GM23338 (cell line): ENCODE data around the gene GPR3. TPM values are rescaled to one million over a fixed set of nuclear protein-coding genes. Genes with fewer than 3 reads are reported as not detected.

Experiments used
- ATAC-seq: fragments of 200-7000 bp; cut with Tn5 transposase; 3 replicates; pipeline ENCODE4 v1.9.1; 2020
- DNase-seq: peaks from one replicate; pipeline ENCODE4 v3.0.0-alpha.2; 2015; ENCODE audit warnings: low spot score
- H2AFZ ChIP-seq: fragments of 200-600 bp; sonication (generic); 2 replicates; pipeline ENCODE4 v1.8.0; 2016; ENCODE audit warnings: antibody characterized with exemption, mild to moderate bottlenecking, moderate library complexity
- H3F3A ChIP-seq: fragments of 200-600 bp; sonication (generic); replicated peaks from 2 replicates; pipeline ENCODE4 v1.8.0; 2017; ENCODE audit warnings: antibody characterized with exemption, mixed run types, low read depth
- H3K27ac ChIP-seq: fragments of 200-600 bp; sonication (generic); 2 replicates; pipeline ENCODE4 v1.6.1; 2016; ENCODE audit warnings: low read depth
- H3K27me3 ChIP-seq: fragments of 200-600 bp; sonication (generic); 2 replicates; pipeline ENCODE4 v1.8.0; 2016; ENCODE audit warnings: mild to moderate bottlenecking, mixed run types, moderate library complexity; ENCODE audit not compliant: insufficient read depth
- H3K36me3 ChIP-seq: fragments of 200-600 bp; sonication (generic); 2 replicates; pipeline ENCODE4 v1.8.0; 2016; ENCODE audit warnings: mild to moderate bottlenecking; ENCODE audit not compliant: insufficient read depth
- H3K4me1 ChIP-seq: fragments of 200-600 bp; sonication (generic); 2 replicates; pipeline ENCODE4 v1.8.0; 2016; ENCODE audit warnings: mild to moderate bottlenecking, moderate library complexity; ENCODE audit not compliant: insufficient read depth
- H3K4me2 ChIP-seq: fragments of 200-600 bp; sonication (generic); 2 replicates; pipeline ENCODE4 v1.7.1; 2017; ENCODE audit warnings: mixed run types
- H3K4me3 ChIP-seq: fragments of 200-600 bp; sonication (generic); 2 replicates; pipeline ENCODE4 v1.6.1; 2016; ENCODE audit warnings: mixed run types
- H3K79me2 ChIP-seq: fragments of 200-600 bp; sonication (generic); replicated peaks from 2 replicates; pipeline ENCODE4 v1.8.0; 2017; ENCODE audit warnings: mild to moderate bottlenecking; ENCODE audit not compliant: insufficient read depth
- H3K9me2 ChIP-seq: fragments of 200-600 bp; sonication (generic); 2 replicates; pipeline ENCODE4 v1.8.0; 2017; ENCODE audit not compliant: insufficient read depth
- H4K20me1 ChIP-seq: fragments of 200-600 bp; sonication (generic); replicated peaks from 2 replicates; pipeline ENCODE4 v1.8.0; 2017; ENCODE audit warnings: mild to moderate bottlenecking; ENCODE audit not compliant: insufficient read depth
- H3K27ac Mint-ChIP-seq: 2 replicates; pipeline ENCODE4 v1.8.0; 2020; ENCODE audit warnings: inconsistent platforms, mild to moderate bottlenecking, moderate library complexity, mixed read lengths
- H3K27me3 Mint-ChIP-seq: 3 replicates; pipeline ENCODE4 v1.8.0; 2022; ENCODE audit warnings: low read depth, mild to moderate bottlenecking, moderate library complexity, mixed read lengths, inconsistent platforms; ENCODE audit not compliant: insufficient read depth, poor library complexity
- H3K36me3 Mint-ChIP-seq: 3 replicates; pipeline ENCODE4 v1.8.0; 2021; ENCODE audit warnings: low read depth, mild to moderate bottlenecking, inconsistent platforms, moderate library complexity, mixed read lengths
- H3K4me1 Mint-ChIP-seq: 3 replicates; pipeline ENCODE4 v1.8.0; 2020; ENCODE audit warnings: mild to moderate bottlenecking, inconsistent platforms, mixed read lengths
- H3K4me3 Mint-ChIP-seq: 3 replicates; pipeline ENCODE4 v1.8.0; 2021; ENCODE audit warnings: moderate library complexity, mild to moderate bottlenecking, inconsistent platforms, mixed read lengths
- H3K9me3 Mint-ChIP-seq: 3 replicates; pipeline ENCODE4 v1.8.0; 2020; ENCODE audit warnings: moderate library complexity, mild to moderate bottlenecking, inconsistent platforms, mixed read lengths
- CREB1 ChIP-seq: fragments of 250-450 bp; sonication (Bioruptor Pico); IDR thresholded peaks from 2 replicates; pipeline ENCODE4 v1.5.0; 2020; ENCODE audit warnings: low read depth, mild to moderate bottlenecking, moderate library complexity
- CTCF ChIP-seq, 2 experiments: fragments of 200-600 bp in 1 of 2; sonication (generic) in 1 of 2; conservative IDR thresholded peaks; 2 replicates each; pipeline versions ENCODE4 v1.5.1 to v1.6.1; 2016 to 2017; ENCODE audit warnings: antibody characterized with exemption in 2 of 2, low read depth in 2 of 2, mild to moderate bottlenecking in 2 of 2, moderate library complexity in 1 of 2
- JUNB ChIP-seq: IDR thresholded peaks from one replicate; pipeline ENCODE4 v1.6.1; 2016; ENCODE audit warnings: antibody characterized with exemption; ENCODE audit not compliant: unreplicated experiment
- NANOG ChIP-seq: IDR thresholded peaks from 2 replicates; pipeline ENCODE4 v1.6.1; 2016; ENCODE audit warnings: antibody characterized with exemption, borderline replicate concordance
- POLR2AphosphoS5 ChIP-seq: IDR thresholded peaks from 2 replicates; pipeline ENCODE4 v1.6.1; 2016; ENCODE audit warnings: antibody characterized with exemption, low read depth
- ZNF114 ChIP-seq: fragments of 250-450 bp; sonication (Bioruptor Pico); IDR thresholded peaks from 2 replicates; pipeline ENCODE4 v1.5.0; 2020; ENCODE audit warnings: mild to moderate bottlenecking, moderate library complexity
- ZNF331 ChIP-seq: fragments of 250-450 bp; sonication (Bioruptor Pico); IDR thresholded peaks from 2 replicates; pipeline ENCODE4 v1.5.0; 2020; ENCODE audit warnings: low read depth, mild to moderate bottlenecking, moderate library complexity
- polyA plus RNA-seq: library from polyadenylated mRNA; unstranded; fragments of >200 nt; fragmentation: Nextera tagmentation; extraction: Ambion mirVana; gene quantifications from 2 replicates; pipeline ENCODE4 v1.2.1, GENCODE V29; 2016
- total RNA-seq: library from RNA; depleted of rRNA; stranded (reverse); fragments of >200 nt; shearing (Covaris generic); gene quantifications from 2 replicates; pipeline ENCODE4 v1.2.3, GENCODE V29; 2014

GPR3 gene
- total and polyA plus RNA-seq, 2 experiments from 2014 or later, result 5.9 to 9.1 TPM

GRCh38 chr1:27402349-27402754 lies 9.9 kb downstream of the GPR3 start:
- no peak overlapping the region for H2AFZ ChIP-seq
- H3K4me1 ChIP-seq, result peaks cover 50% of the 10 kb centered on the region
- H4K20me1 ChIP-seq, result no peaks in the 10 kb centered on the region
- no peaks in the 10 kb centered on the region for H3K27me3 ChIP-seq
- H3K27ac ChIP-seq, result peak overlapping the region; percentile 88
- DNase-seq, result peak; percentile 75
- H3K36me3 Mint-ChIP-seq, result peaks cover 9% of the 10 kb centered on the region
- no peaks in the 10 kb centered on the region for H3K36me3 ChIP-seq
- peaks cover 20% of the 10 kb centered on the region for H3F3A ChIP-seq
- no peak overlapping the region for H3K4me3 Mint-ChIP-seq
- H3K4me1 Mint-ChIP-seq, result peaks cover 78% of the 10 kb centered on the region
- H3K9me2 ChIP-seq, result no peaks in the 10 kb centered on the region
- ATAC-seq, result peak; percentile 14
- H3K27me3 Mint-ChIP-seq, result peaks cover 20% of the 10 kb centered on the region
- no peaks in the 10 kb centered on the region for H3K79me2 ChIP-seq
- TF ChIP-seq NANOG, result no peak
- peak; percentile 53; the same call in 1 of the 2 replicates for TF ChIP-seq POLR2AphosphoS5
- peak; percentile 67 to 83 for TF ChIP-seq CTCF (conservative IDR thresholded peaks at IDR 0.05; ENCODE audit: low read depth in 2 of 2)
- no peak for TF ChIP-seq CREB1 (CRISPR knock-in tag)
- no peak for TF ChIP-seq ZNF114 (CRISPR knock-in tag)
- H3K27ac Mint-ChIP-seq, result peak overlapping the region; percentile 95
- H3K4me3 ChIP-seq, result no peak overlapping the region
- no peaks in the 10 kb centered on the region for H3K9me3 Mint-ChIP-seq
- peak overlapping the region; percentile 22; the same call in 1 of the 2 replicates for H3K4me2 ChIP-seq

GRCh38 chr1:27403065-27403726 lies 10.8 kb downstream of the GPR3 start:
- Histone ChIP-seq H3K4me1 (peaks cover 44% of the 10 kb centered on the region), H3K79me2 (no peaks in the 10 kb centered on the region), H3K27ac (peak overlapping the region; percentile 88), H3K4me3 (no peak overlapping the region), H3K4me2 (peak overlapping the region; percentile 61), H2AFZ (no peak overlapping the region), H3K27me3 (no peaks in the 10 kb centered on the region), H4K20me1 (no peaks in the 10 kb centered on the region), H3K36me3 (no peaks in the 10 kb centered on the region), H3F3A (peaks cover 20% of the 10 kb centered on the region), H3K9me2 (no peaks in the 10 kb centered on the region)
- Mint-ChIP-seq H3K4me3 (no peak overlapping the region; the same call in 2 of the 3 replicates), H3K27me3 (peaks cover 20% of the 10 kb centered on the region), H3K4me1 (peaks cover 72% of the 10 kb centered on the region), H3K36me3 (peaks cover 16% of the 10 kb centered on the region), H3K9me3 (no peaks in the 10 kb centered on the region), H3K27ac (peak overlapping the region; percentile 95)
- peak; percentile 83 for DNase-seq
- no peak for TF ChIP-seq JUNB
- TF ChIP-seq CTCF (conservative IDR thresholded peaks at IDR 0.05; ENCODE audit: low read depth in 2 of 2), result peak; percentile 32 to 52
- TF ChIP-seq ZNF331 (CRISPR knock-in tag), result no peak
- ATAC-seq, result peak; percentile 8
